ENCODE measurements around the gene CEP85L. TPM values are rescaled to one million over a fixed set of nuclear protein-coding genes. Genes with fewer than 3 reads are reported as not detected.

The CEP85L gene
- total and polyA plus RNA-seq, 10 of the 15 experiments (the other 5 are each of a cell fraction or from before 2014, with no cell fraction given), result 1.8 to 10.9 (median 7.1) TPM

- in situ Hi-C loops (cut with MboI), result no loop called here
- RAD21 ChIA-PET (ENCODE audit: unreplicated experiment), result no interaction called here
Observed at GRCh38 chr6:118562959-118563358, 88.4 kb downstream of the CEP85L start.

More at GRCh38 chr6:118562959-118563358, 88.4 kb downstream of the CEP85L start:
- H2AFZ ChIP-seq (ENCODE audit: control insufficient read depth, low read depth, low read length), result no peak overlapping the region
- ATAC-seq, result no peak
- no peak for FAIRE-seq
- DNase-seq (ENCODE audit: low read depth, low spot score), result no peak
- H3K9me3 ChIP-seq (replicated peaks; ENCODE audit: control insufficient read depth, insufficient read depth, low read length), result no peaks in the 10 kb centered on the region
- no peak overlapping the region for H3K27ac ChIP-seq (ENCODE audit: control insufficient read depth, insufficient read depth)
- no peak overlapping the region for H3K4me3 ChIP-seq
- no peaks in the 10 kb centered on the region for H3K27me3 ChIP-seq (replicated peaks in 1 of 2; ENCODE audit: control insufficient read depth in 2 of 2, insufficient read depth in 2 of 2, low read length in 1 of 2)
- H3K9ac ChIP-seq (ENCODE audit: control insufficient read depth, insufficient read depth, low read length), result no peak overlapping the region
- TF ChIP-seq ZNF24 (IDR thresholded peaks at IDR 0.05), result no peak
- TF ChIP-seq SUZ12 (IDR thresholded peaks at IDR 0.05; ENCODE audit: unreplicated experiment), result no peak
- TF ChIP-seq HDAC2 (IDR thresholded peaks at IDR 0.05), result no peak
- TF ChIP-seq, protein P1, sequence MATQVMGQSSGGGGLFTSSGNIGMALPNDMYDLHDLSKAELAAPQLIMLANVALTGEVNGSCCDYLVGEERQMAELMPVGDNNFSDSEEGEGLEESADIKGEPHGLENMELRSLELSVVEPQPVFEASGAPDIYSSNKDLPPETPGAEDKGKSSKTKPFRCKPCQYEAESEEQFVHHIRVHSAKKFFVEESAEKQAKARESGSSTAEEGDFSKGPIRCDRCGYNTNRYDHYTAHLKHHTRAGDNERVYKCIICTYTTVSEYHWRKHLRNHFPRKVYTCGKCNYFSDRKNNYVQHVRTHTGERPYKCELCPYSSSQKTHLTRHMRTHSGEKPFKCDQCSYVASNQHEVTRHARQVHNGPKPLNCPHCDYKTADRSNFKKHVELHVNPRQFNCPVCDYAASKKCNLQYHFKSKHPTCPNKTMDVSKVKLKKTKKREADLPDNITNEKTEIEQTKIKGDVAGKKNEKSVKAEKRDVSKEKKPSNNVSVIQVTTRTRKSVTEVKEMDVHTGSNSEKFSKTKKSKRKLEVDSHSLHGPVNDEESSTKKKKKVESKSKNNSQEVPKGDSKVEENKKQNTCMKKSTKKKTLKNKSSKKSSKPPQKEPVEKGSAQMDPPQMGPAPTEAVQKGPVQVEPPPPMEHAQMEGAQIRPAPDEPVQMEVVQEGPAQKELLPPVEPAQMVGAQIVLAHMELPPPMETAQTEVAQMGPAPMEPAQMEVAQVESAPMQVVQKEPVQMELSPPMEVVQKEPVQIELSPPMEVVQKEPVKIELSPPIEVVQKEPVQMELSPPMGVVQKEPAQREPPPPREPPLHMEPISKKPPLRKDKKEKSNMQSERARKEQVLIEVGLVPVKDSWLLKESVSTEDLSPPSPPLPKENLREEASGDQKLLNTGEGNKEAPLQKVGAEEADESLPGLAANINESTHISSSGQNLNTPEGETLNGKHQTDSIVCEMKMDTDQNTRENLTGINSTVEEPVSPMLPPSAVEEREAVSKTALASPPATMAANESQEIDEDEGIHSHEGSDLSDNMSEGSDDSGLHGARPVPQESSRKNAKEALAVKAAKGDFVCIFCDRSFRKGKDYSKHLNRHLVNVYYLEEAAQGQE (IDR thresholded peaks at IDR 0.05; ENCODE audit: low read depth, low read length), result no peak
- no peak for TF ChIP-seq TCF12 (IDR thresholded peaks at IDR 0.05; ENCODE audit: low read depth, low read length)
- TF ChIP-seq SMC3 (IDR thresholded peaks at IDR 0.05; ENCODE audit: borderline replicate concordance, low read length), result no peak
- no peak for TF ChIP-seq SREBF2 (IDR thresholded peaks at IDR 0.05; ENCODE audit: low read length)
- TF ChIP-seq, protein P2, sequence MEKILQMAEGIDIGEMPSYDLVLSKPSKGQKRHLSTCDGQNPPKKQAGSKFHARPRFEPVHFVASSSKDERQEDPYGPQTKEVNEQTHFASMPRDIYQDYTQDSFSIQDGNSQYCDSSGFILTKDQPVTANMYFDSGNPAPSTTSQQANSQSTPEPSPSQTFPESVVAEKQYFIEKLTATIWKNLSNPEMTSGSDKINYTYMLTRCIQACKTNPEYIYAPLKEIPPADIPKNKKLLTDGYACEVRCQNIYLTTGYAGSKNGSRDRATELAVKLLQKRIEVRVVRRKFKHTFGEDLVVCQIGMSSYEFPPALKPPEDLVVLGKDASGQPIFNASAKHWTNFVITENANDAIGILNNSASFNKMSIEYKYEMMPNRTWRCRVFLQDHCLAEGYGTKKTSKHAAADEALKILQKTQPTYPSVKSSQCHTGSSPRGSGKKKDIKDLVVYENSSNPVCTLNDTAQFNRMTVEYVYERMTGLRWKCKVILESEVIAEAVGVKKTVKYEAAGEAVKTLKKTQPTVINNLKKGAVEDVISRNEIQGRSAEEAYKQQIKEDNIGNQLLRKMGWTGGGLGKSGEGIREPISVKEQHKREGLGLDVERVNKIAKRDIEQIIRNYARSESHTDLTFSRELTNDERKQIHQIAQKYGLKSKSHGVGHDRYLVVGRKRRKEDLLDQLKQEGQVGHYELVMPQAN (conservative IDR thresholded peaks at IDR 0.05), result no peak
- 100% methylated on average over 1 of the region's 1 CpG for WGBS (ENCODE audit: insufficient coverage, insufficient replicate concordance, low lambda C conversion rate, missing lambda C conversion rate)
- ChIA-PET POLR2A (no interaction called here), CTCF (interaction anchor here (1.0 to 5.0 kb wide), 5 partner anchors 10 to 239 kb away, joined by 3 to 54 read pairs (median 4); no protein-coding TSS in a partner anchor), SMC1A (ENCODE audit: uncharacterized antibody, unreplicated experiment) (interaction anchor here (1.4 to 3.1 kb wide), 2 partner anchors 17 to 20 kb away, joined by 3 to 42 read pairs; no protein-coding TSS in a partner anchor)
- intact Hi-C loops (cut with micrococcal nuclease; ENCODE audit: unreplicated experiment), result loop anchor here (10.0 kb wide), 1 partner anchor 332 kb away; the partner anchor contains the start of gene ASF1A
- no peaks in the 10 kb centered on the region for H4K20me1 ChIP-seq (ENCODE audit: control insufficient read depth, insufficient read depth)
- peaks cover 9% of the 10 kb centered on the region for H3K4me1 ChIP-seq (ENCODE audit: control insufficient read depth, insufficient read depth, low read length)
- no peaks in the 10 kb centered on the region for H3K79me2 ChIP-seq (ENCODE audit: control insufficient read depth, insufficient read depth, low read length)
- no peak overlapping the region for H3K4me2 ChIP-seq (ENCODE audit: control insufficient read depth, insufficient read depth)
- no TSS peak for BruUV-seq (replicated peaks)
- H3K36me3 ChIP-seq (ENCODE audit: control insufficient read depth in 2 of 2, insufficient read depth in 2 of 2, low read length in 1 of 2), result no peaks in the 10 kb centered on the region

All from GM12878 (cell line).